T-helper 17 cell (primary cell): Measurements from ENCODE around the gene LDB3. TPM values are rescaled to one million over a fixed set of nuclear protein-coding genes. Genes with fewer than 3 reads are reported as not detected.
"Not testable (repeated sequence)": the region's sequence is repeated elsewhere in the genome, so short reads cannot be mapped to it uniquely, and the experiment has no call there.

ENCODE experiments used
- ATAC-seq: fragments of 150-1000 bp; cut with Tn5 transposase; 2 replicates; pipeline ENCODE4 v1.10.0; 2021; ENCODE audit warnings: mild to moderate bottlenecking, moderate library complexity
- DNase-seq, 3 donors: peaks; one replicate each; pipeline versions ENCODE4 v3.0.0 to v3.0.0-alpha.2; 2020 to 2021
- H3K9me3 ChIP-seq: one replicate; pipeline ENCODE4 v1.7.0; 2013; ENCODE audit warnings: low read length, mild to moderate bottlenecking; ENCODE audit not compliant: control insufficient read depth, poor library complexity, severe bottlenecking
- H3K27ac Mint-ChIP-seq: one replicate; pipeline ENCODE4 v1.8.0; 2022; ENCODE audit warnings: mild to moderate bottlenecking, moderate library complexity, mixed read lengths
- H3K27me3 Mint-ChIP-seq: one replicate; pipeline ENCODE4 v1.8.0; 2022; ENCODE audit warnings: mixed read lengths
- H3K36me3 Mint-ChIP-seq: one replicate; pipeline ENCODE4 v1.8.0; 2022; ENCODE audit warnings: low read depth, mixed read lengths
- H3K4me1 Mint-ChIP-seq: one replicate; pipeline ENCODE4 v1.8.0; 2022; ENCODE audit warnings: mild to moderate bottlenecking, mixed read lengths
- H3K4me3 Mint-ChIP-seq: one replicate; pipeline ENCODE4 v1.8.0; 2022; ENCODE audit warnings: mild to moderate bottlenecking, moderate library complexity, mixed read lengths
- total RNA-seq, 4 donors: library from RNA in 2 of 4; stranded (reverse) in 2 of 4; gene quantifications; one replicate each; pipeline ENCODE4 v1.2.3 and lab custom pipeline; 2022 to 2026

Gene LDB3
- total RNA-seq, 2 donors from 2014 or later, result not detected

DNA sequence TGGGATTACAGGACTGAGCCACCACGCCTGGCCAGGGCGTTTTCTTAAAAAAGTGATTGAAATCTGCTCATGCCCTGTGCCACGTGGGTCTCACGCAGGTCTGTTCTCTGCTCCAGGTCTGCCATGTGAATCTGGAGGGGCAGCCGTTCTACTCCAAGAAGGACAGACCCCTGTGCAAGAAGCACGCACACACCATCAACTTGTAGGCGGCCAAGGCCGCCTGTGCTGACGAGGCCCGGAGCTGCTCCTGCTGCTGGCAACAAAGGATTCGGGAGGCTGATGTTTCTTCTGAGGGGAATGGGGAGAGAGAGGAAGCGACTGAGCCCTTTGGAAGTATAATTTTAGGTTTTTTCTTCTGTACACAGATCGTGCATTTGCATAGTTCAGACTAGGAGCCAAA, 64.5 kb downstream of the LDB3 start:
- no peak overlapping the region for H3K27ac Mint-ChIP-seq
- no peak for DNase-seq
- no peaks in the 10 kb centered on the region for H3K9me3 ChIP-seq
- H3K36me3 Mint-ChIP-seq, result peaks cover 4% of the 10 kb centered on the region
- H3K4me1 Mint-ChIP-seq, result peaks cover 3% of the 10 kb centered on the region
- no peak for ATAC-seq
- peaks cover 26% of the 10 kb centered on the region for H3K27me3 Mint-ChIP-seq
- H3K4me3 Mint-ChIP-seq, result no peak overlapping the region

DNA sequence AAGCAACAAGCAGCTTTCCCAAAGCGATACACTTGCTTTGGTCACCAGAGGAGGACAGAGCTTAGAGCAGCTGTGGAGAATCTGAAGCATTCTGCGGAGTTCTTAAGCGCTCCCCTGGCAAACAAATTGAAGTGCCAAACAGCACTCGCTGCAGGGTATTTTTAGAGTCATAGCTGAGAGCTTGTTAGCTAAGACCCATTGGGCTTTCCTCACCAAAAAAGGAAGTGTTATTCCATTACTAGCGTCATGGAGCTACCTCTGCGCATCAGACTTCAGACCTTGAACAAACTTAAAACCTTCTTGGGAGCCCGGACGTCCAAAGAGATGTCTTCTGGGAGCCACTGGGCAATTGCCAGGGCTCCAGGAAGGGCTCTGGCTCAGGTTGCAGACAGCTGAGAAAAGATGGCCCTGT, 65.0 kb downstream of the LDB3 start:
- peaks cover 24% of the 10 kb centered on the region for H3K27me3 Mint-ChIP-seq
- no peak overlapping the region for H3K4me3 Mint-ChIP-seq
- H3K4me1 Mint-ChIP-seq, result peaks cover 3% of the 10 kb centered on the region
- peaks cover 4% of the 10 kb centered on the region for H3K36me3 Mint-ChIP-seq
- no peak overlapping the region for H3K27ac Mint-ChIP-seq
- DNase-seq (no peak), ATAC-seq (no peak)
- H3K9me3 ChIP-seq, result no peaks in the 10 kb centered on the region

DNA sequence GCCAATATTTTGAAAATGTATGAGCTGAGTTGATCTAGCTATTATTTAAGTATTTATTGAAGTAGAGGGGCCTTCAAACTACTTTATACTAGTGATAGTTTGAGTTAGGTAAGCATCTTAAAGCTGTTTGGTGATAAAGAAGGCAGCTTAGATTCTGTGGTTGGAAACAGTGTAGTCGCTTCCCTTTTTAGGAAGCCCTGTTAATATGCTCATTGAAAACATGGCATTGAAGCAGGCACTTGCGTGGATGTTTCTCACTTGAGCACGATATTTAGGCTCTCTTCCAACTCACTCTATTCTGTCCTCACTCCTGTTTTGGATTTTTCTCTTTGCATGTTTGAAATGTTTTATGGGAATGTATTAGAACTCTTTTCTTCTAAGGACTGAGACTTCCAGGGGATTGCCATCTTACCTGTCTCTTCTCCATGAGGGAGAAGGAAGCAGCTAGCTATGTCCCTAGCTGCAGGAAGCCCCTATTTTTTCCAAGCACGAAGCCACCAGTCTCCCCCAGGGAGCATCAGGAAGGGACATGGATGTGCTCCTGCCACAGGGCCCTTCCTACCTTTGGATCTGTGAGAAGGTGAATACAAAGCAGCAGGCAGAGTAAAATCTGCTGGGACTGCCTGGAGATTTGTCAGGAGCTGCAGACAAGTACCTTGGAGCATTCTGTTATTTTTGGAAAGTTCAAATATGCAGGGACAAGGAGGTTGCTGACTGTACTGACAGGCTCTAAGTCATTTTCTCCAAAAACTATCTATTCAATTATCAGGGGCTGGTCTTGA, 66.1 kb downstream of the LDB3 start:
- Mint-ChIP-seq H3K27me3 (peaks cover 20% of the 10 kb centered on the region), H3K4me1 (peaks cover 3% of the 10 kb centered on the region), H3K4me3 (no peak overlapping the region), H3K27ac (no peak overlapping the region), H3K36me3 (peaks cover 5% of the 10 kb centered on the region)
- ATAC-seq (no peak), DNase-seq (no peak)
- H3K9me3 ChIP-seq, result no peaks in the 10 kb centered on the region

DNA sequence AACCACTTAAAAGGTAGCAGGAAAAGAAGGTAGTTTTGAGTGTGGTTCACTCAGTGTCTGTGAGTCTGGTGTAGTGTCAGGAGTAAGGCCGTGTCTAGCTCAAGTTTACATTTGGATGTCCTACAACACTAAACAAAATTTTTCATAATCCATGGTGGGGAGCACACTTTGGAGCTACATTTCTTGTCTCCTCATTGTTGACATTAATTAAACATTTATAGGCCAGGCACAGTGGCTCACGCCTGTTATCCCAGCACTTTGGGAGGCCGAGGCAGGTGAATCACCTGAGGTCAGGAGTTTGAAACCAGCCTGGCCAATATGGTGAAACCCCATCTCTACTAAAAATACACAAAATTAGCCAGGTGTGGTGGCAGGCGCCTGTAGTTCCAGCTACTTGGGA, 67.0 kb downstream of the LDB3 start:
- H3K4me3 Mint-ChIP-seq, H3K4me1 Mint-ChIP-seq, H3K36me3 Mint-ChIP-seq, ATAC-seq, H3K27ac Mint-ChIP-seq, DNase-seq, H3K9me3 ChIP-seq: not testable (repeated sequence)
- H3K27me3 Mint-ChIP-seq, result peaks cover 16% of the 10 kb centered on the region

DNA sequence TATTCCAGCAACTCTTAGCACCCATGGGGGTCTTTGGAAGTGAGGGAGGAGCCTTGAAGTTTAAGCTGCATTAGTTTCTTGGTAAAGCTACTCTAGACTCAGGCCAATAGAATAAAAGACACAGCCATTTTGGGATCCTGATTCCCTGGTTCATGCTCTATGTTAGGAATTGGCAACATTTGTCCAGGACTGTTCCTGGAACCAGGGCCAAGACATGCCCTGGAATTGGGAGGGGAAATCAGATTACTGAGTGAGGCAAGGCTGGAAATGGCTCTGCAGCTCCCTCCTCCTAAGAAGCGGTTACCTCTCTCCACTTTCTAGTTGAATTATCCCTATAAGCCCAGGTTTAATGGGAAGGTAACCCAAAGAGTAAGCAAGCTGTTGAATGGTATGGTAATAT, 73.9 kb downstream of the LDB3 start:
- H3K36me3 Mint-ChIP-seq, result peaks cover 6% of the 10 kb centered on the region

DNA sequence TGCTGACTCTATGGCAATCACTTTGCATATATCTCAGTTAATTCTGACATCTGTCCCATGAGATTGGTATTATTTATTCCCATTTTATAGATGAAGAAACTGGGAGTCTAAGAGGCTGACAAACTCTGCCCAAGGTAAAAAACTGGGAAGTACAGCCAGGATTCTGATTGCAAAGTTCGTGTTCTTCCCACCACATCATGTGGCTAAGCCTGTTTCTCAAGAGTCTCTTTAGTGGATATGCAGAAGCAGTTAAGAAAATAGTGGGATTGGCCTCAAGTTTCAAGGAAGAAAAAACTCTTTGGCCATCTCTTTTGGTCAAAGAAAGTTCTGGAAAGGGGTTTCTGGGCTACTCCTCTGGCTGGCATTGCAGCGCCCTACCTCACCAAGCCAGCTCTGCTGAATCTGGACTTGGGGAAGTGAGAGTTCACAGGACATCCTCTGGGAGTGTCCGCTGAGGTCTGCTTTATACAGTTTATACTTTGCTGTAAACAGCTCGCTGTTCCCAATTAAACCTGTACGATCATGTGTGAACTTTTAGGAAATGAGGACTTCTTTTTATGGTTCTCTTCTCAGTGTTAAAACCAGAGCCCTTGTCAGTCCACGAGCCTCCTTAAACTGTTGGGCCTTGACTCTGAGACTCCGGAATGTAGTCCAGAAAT, 75.9 kb downstream of the LDB3 start:
- H3K36me3 Mint-ChIP-seq, result peaks cover 6% of the 10 kb centered on the region
- DNase-seq, result no peak
- H3K27ac Mint-ChIP-seq, result no peak overlapping the region
- ATAC-seq, result no peak
- peaks cover 2% of the 10 kb centered on the region for H3K4me1 Mint-ChIP-seq
- H3K27me3 Mint-ChIP-seq, result peaks cover 11% of the 10 kb centered on the region
- no peaks in the 10 kb centered on the region for H3K9me3 ChIP-seq
- H3K4me3 Mint-ChIP-seq, result no peak overlapping the region

More for the DNA sequence above, 73.9 kb downstream of the LDB3 start:
- H3K27ac Mint-ChIP-seq, result no peak overlapping the region
- ATAC-seq, result no peak
- H3K9me3 ChIP-seq, result no peaks in the 10 kb centered on the region
- no peak for DNase-seq
- peaks cover 16% of the 10 kb centered on the region for H3K27me3 Mint-ChIP-seq
- no peaks in the 10 kb centered on the region for H3K4me1 Mint-ChIP-seq
- H3K4me3 Mint-ChIP-seq, result no peak overlapping the region

DNA sequence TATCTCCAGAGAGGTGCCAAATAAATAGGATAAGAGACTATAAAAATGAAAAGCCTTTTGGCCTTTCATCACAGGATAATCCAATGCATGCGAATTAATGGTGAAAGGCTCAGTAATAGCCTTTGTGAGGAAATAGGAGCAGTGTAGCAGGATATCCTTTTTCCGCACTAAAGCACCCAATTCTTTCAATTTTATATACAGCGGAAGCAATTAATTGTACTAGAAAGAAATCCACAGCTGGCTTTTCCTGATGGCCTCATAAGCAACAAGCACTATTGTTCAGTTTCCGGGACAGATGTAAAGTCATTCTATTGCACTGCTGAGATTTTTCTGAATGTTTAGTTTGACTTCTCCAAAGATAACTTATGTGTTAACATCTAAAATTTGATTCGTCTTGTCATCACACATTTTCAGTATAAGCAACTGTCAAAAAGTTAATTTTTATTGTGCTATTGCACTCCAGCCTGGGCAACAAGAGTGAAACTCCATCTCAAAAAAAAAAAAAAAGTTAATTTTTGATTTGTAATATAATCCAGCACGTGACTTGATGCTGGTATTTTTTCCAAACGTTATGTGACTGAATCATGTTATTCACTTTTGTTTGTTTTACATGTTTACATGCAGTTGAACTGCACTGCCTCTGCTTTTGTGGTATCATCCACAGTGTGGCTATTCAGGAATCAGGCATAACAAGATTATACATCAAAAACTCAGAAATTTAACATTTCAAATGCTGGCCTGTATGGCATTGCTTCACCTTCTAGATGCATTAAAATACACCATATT, 79.7 kb downstream of the LDB3 start:
- Mint-ChIP-seq H3K27me3 (no peaks in the 10 kb centered on the region), H3K36me3 (no peaks in the 10 kb centered on the region), H3K4me3 (no peak overlapping the region), H3K27ac (no peak overlapping the region), H3K4me1 (peaks cover 9% of the 10 kb centered on the region)
- ATAC-seq (no peak), DNase-seq (no peak)
- no peaks in the 10 kb centered on the region for H3K9me3 ChIP-seq

DNA sequence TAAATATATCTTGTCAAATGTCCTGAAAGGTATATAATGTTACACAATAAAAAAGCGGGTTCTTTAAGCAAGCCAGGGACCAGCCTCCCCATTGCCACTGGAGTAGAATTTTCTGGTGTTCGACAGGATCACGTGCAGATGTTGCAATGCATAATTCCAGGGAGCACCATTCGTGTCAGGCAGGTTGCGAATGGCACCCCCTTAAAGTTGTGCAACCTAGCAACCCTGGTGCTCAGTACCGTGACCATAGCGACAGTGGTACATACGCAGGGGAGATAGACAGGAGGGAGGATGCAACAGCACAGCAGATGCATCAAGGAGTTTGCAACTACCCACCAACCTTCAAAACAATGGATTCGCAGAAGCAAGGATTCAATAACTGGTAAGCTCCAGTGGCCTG, 81.5 kb downstream of the LDB3 start:
- ATAC-seq (no peak), DNase-seq (no peak)
- no peaks in the 10 kb centered on the region for H3K9me3 ChIP-seq
- no peaks in the 10 kb centered on the region for H3K27me3 Mint-ChIP-seq
- peaks cover 11% of the 10 kb centered on the region for H3K4me1 Mint-ChIP-seq
- no peaks in the 10 kb centered on the region for H3K36me3 Mint-ChIP-seq
- H3K27ac Mint-ChIP-seq, result no peak overlapping the region
- H3K4me3 Mint-ChIP-seq, result no peak overlapping the region

DNA sequence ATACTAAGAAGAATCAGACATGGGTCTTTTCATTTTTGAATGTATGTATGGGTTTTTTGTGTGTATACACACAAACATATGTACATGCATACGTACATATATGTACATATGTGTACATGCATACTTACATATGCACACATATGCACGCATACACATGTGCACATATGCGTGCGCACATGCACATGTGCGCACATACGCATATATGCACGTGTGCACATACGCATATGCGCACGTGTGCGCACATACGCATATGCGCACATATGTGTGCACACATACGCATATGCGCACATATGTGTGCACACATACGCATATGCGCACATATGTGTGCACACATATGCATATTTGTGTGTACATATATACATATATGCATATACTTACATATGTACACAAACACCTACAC, 83.2 kb downstream of the LDB3 start:
- Mint-ChIP-seq H3K36me3 (no peaks in the 10 kb centered on the region), H3K4me3 (no peak overlapping the region), H3K27ac (no peak overlapping the region), H3K4me1 (peaks cover 14% of the 10 kb centered on the region), H3K27me3 (no peaks in the 10 kb centered on the region)
- H3K9me3 ChIP-seq, result no peaks in the 10 kb centered on the region
- ATAC-seq, result no peak
- DNase-seq, result no peak

DNA sequence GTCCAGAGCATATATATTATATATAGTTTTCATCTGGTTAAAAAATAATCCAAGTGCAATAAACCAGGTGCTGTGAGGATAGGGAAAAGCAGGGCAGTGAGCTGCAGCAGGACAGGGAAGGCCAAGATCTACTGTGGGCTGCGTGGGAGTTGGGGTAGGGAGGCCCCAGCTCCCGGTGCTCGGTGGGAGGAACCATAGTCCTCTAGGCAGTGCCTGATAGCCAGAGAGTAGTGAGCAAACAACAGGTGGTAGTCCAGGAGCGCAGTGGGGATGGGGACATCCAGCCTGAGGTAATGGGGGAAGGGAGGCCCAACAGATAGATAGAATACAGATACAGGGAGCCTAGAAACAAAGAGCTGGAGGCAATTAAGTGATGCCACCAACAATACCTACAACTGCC, 84.0 kb downstream of the LDB3 start:
- H3K27ac Mint-ChIP-seq, result peak overlapping the region; percentile 45
- peaks cover 15% of the 10 kb centered on the region for H3K4me1 Mint-ChIP-seq

DNA sequence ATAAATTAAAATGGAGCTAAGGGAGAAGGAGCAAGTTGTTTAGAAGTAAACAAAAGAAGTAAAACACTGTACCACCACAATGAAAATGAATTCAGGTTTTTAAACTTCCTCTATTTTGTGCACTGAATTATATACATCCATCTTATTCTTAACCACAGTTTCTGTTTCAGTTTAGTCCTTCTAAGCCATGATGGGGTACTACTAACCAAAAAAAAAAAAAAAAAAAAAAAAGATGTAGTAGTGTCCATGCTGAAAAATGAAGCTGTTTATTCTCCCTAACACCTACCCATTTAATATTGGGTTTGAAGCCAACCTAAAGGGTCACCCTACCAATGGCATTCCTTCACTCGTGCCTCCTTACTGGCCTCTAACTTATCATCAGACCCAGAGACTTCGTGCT, 84.7 kb downstream of the LDB3 start:
- no peak overlapping the region for H3K27ac Mint-ChIP-seq
- ATAC-seq, result no peak
- no peaks in the 10 kb centered on the region for H3K27me3 Mint-ChIP-seq
- no peak for DNase-seq
- H3K4me3 Mint-ChIP-seq, result no peak overlapping the region
- H3K9me3 ChIP-seq, result no peaks in the 10 kb centered on the region
- peaks cover 16% of the 10 kb centered on the region for H3K4me1 Mint-ChIP-seq
- peaks cover 2% of the 10 kb centered on the region for H3K36me3 Mint-ChIP-seq

More for the DNA sequence above, 84.0 kb downstream of the LDB3 start:
- ATAC-seq (no peak), DNase-seq (no peak)
- Mint-ChIP-seq H3K36me3 (peaks cover under 1% of the 10 kb centered on the region), H3K4me3 (no peak overlapping the region), H3K27me3 (no peaks in the 10 kb centered on the region)
- no peaks in the 10 kb centered on the region for H3K9me3 ChIP-seq

DNA sequence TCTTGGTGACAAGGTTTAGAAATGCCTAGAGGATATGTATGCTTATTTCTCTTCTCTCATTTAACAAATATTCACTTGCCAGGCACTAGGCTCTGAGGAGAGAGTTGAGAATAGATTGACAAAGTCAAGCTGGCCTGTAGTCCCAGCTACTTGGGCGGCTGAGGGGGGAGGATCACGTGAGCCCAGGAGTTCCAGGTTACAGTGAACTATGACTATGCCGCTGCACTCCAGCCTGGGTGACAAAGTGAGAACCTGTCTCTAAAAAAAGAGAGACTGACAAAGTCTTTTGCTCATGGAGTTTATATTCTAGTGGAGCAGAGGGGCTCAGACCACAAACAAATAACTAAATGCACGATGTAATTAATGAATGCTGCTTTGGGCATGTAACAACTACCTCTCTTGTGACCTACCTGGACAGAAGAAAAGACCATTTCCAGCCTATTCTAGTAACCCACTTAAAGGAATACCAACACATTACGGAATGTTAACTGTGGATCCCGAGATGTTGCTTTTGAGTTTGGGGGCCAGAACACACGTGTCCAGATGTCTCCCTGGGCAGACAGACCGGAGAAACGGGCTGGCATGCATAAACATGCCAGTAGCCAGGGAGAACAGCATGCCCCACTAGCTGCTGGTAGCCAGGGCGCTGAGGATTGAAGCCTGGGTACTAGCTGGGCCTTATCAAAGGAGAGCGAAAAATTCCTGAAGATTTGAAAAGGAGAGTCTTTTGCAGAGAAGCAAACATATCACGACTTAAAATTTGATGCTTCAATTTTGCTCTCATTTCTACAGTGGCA, 85.5 kb downstream of the LDB3 start:
- no peak for DNase-seq
- Mint-ChIP-seq H3K36me3 (peaks cover 2% of the 10 kb centered on the region), H3K4me3 (no peak overlapping the region), H3K27ac (no peak overlapping the region), H3K27me3 (peaks cover 3% of the 10 kb centered on the region), H3K4me1 (peaks cover 23% of the 10 kb centered on the region)
- ATAC-seq, result no peak
- no peaks in the 10 kb centered on the region for H3K9me3 ChIP-seq

DNA sequence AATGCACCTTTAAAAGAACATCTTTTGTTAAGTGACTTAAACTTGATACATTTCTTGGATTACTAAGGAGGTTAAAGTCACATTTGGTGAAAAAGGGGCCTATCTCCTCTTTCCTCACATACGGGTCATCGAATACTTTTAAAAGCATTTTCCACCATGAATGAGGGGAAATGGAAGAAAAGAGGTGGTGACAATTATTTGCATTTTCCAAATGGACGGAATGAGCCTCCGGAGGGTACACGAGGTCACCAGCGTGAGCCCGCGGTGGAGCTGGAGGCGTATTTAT, 87.1 kb downstream of the LDB3 start:
- no peaks in the 10 kb centered on the region for H3K9me3 ChIP-seq
- Mint-ChIP-seq H3K27me3 (peaks cover 11% of the 10 kb centered on the region), H3K4me3 (peak overlapping the region; percentile 90), H3K36me3 (peaks cover 2% of the 10 kb centered on the region), H3K27ac (peak overlapping the region; percentile 85), H3K4me1 (peaks cover 32% of the 10 kb centered on the region)
- ATAC-seq (no peak), DNase-seq (no peak)
